Measurements from ENCODE around the gene ETFDH.

DNA sequence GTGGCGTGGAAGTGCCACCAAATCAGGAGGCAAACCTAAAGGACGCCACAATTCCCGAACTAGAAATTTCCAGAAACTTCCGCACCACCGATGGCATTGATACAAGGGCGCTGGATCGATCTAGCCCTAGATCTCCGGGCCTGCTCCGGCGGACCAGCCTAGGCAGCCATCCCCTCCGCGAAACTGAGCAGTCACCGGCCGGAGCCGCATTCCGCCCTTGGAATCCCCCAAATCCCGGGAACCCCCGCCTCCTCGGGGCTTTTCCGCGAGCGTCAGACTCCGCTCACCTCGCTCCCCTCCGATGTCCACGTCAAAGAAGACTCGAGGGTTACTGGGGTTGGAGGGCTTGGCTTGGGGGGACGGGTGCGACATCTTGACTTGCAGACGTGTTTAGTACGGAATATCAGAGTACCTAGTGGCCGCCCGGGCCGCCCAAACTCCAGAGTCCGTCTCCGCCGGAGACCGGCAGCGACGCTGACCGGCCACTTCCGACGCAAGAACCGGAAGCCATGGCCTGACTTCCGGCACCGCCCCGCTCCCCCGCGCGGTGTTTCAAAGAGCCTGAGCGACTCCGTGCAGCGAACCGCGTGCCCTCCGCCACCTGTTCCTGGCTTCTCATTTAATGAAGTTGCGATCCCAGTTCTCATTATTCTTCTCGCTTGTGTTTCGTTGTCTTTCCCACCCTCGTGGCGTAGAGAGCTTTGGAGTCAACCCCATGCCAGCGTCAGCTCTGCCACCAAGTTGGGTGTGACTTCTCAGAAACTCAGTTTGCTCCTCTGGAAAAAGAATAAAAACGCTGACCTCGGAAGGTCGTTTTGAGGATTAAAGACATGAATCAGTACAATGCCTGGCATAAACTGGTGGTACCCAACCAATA, 51.1 kb downstream of the ETFDH start, which contains the start of gene PPID:
- TF ChIP-seq, protein P1, sequence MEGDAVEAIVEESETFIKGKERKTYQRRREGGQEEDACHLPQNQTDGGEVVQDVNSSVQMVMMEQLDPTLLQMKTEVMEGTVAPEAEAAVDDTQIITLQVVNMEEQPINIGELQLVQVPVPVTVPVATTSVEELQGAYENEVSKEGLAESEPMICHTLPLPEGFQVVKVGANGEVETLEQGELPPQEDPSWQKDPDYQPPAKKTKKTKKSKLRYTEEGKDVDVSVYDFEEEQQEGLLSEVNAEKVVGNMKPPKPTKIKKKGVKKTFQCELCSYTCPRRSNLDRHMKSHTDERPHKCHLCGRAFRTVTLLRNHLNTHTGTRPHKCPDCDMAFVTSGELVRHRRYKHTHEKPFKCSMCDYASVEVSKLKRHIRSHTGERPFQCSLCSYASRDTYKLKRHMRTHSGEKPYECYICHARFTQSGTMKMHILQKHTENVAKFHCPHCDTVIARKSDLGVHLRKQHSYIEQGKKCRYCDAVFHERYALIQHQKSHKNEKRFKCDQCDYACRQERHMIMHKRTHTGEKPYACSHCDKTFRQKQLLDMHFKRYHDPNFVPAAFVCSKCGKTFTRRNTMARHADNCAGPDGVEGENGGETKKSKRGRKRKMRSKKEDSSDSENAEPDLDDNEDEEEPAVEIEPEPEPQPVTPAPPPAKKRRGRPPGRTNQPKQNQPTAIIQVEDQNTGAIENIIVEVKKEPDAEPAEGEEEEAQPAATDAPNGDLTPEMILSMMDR (IDR thresholded peaks at IDR 0.05) = peak in 2 of 5 experiments; percentile 12 to 28
- TF ChIP-seq POLR2A (IDR thresholded peaks at IDR 0.05) (peak; percentile 56 to 79), EP300 (IDR thresholded peaks at IDR 0.05) (peak; percentile 13 to 95)
